Adrenal gland (tissue), 12 donors: ENCODE results near the gene CFAP97. TPM values are rescaled to one million over a fixed set of nuclear protein-coding genes. Genes with fewer than 3 reads are reported as not detected.

Experiments used
- DNase-seq, 7 donors: peaks; one replicate each; pipeline ENCODE4 v3.0.0-alpha.2; 2019 to 2020
- H3K27ac ChIP-seq, 5 donors: fragments of 200-600 bp; sonication (generic) in 4 of 5; 1 replicate in 3 of 5; 2 replicates in 2 of 5; pipeline versions ENCODE4 v1.5.1 to v1.8.0; 2016 to 2020; ENCODE audit warnings: mild to moderate bottlenecking in 1 of 5
- H3K27me3 ChIP-seq: fragments of 200-600 bp; 2 replicates; pipeline ENCODE4 v1.8.0; 2021
- H3K36me3 ChIP-seq, 2 donors: fragments of 200-600 bp; replicated peaks in 1 of 2; 1 replicate in 1 of 2; 2 replicates in 1 of 2; pipeline versions ENCODE4 v1.5.1 to v1.8.0; 2018 to 2022
- H3K4me1 ChIP-seq, 2 donors: fragments of 200-600 bp; replicated peaks in 1 of 2; 1 replicate in 1 of 2; 2 replicates in 1 of 2; pipeline versions ENCODE4 v1.5.1 to v1.8.0; 2018 to 2021
- H3K4me3 ChIP-seq, 4 donors: fragments of 200-600 bp; sonication (generic) in 3 of 4; one replicate each; pipeline ENCODE4 v1.5.1; 2016 to 2018
- H3K9me3 ChIP-seq, 3 donors: fragments of 200-600 bp; sonication (generic) in 1 of 3; replicated peaks in 1 of 3; 1 replicate in 2 of 3; 2 replicates in 1 of 3; pipeline versions ENCODE4 v1.5.1 to v1.8.0; 2016 to 2021
- CTCF ChIP-seq, 6 experiments: fragments of 450-650 bp in 4 of 6; fragments of 200-600 bp in 2 of 6; sonication (generic) in 1 of 6; IDR thresholded peaks; 1 replicate in 5 of 6; 2 replicates in 1 of 6; pipeline versions ENCODE4 v1.5.1 to v1.8.0; 2016 to 2021; ENCODE audit warnings: antibody characterized with exemption in 6 of 6, mild to moderate bottlenecking in 2 of 6, moderate library complexity in 1 of 6
- POLR2A ChIP-seq, 2 donors: fragments of 450-650 bp; IDR thresholded peaks; one replicate each; pipeline ENCODE4 v1.6.1; 2017; ENCODE audit warnings: antibody characterized with exemption in 2 of 2, mild to moderate bottlenecking in 2 of 2, moderate library complexity in 1 of 2
- intact Hi-C, 2 donors: fragments of 100-400 bp; cut with DNase I; formaldehyde crosslinking; loops; one replicate each; pipeline versions ENCODE4 v1.14.1 to v1.15.0; 2022 to 2023
- polyA plus RNA-seq, 3 donors: library from polyadenylated mRNA; stranded (reverse); fragments of 200-250 nt in 2 of 3; fragments of 350-450 nt in 1 of 3; fragmentation: Illumina TruSeq in 1 of 3; extraction: RNeasy Lipid Tissue Mini Kit (QIAGEN cat#74804) in 1 of 3; gene quantifications; one replicate each; pipeline ENCODE4 v1.2.3, GENCODE V29; 2013 to 2014
- total RNA-seq, 9 donors: library from RNA; depleted of rRNA in 4 of 9; stranded (reverse); fragments of >200 nt in 4 of 9; fragments of 120-200 nt in 1 of 9; fragmentation: NEBNext Ultra II Directional in 1 of 9; extraction: Animal tissue kit (Norgen Biotek cat#: 25700) in 1 of 9; gene quantifications; one replicate each; pipeline versions ENCODE4 v1.1.0 to v1.2.4, GENCODE V29; 2013 to 2023
- donor health status: healthy with polysubstance abuse.
- donor health status: Bipolar disorder and iron deficiency.
- donor health status: DM: yes; HTN: yes; CAD: no.
- donor health status: DM: no; HTN: no; CAD: no.
- donor health status: DM: no; HTN: no; CAD: no.
- donor health status: DM: yes; HTN: yes; CAD: no.

CFAP97 gene
- total and polyA plus RNA-seq, 12 donors = 3.9 to 33.3 (median 25.4) TPM

GRCh38 chr4:185109736-185110135 is 94.1 kb downstream of the CFAP97 start:
- H3K4me3 ChIP-seq = no peak overlapping the region
- H3K27me3 ChIP-seq = no peaks in the 10 kb centered on the region
- intact Hi-C loops = no loop called here
- H3K9me3 ChIP-seq = no peaks in the 10 kb centered on the region
- H3K27ac ChIP-seq = no peak overlapping the region
- no peaks in the 10 kb centered on the region for H3K36me3 ChIP-seq
- peaks cover 12 to 22% of the 10 kb centered on the region in 2 donors for H3K4me1 ChIP-seq
- no peak for TF ChIP-seq CTCF (IDR thresholded peaks at IDR 0.05)
- TF ChIP-seq POLR2A (IDR thresholded peaks at IDR 0.05) = no peak
- no peak for DNase-seq

Other genes with a start within 250 kb of the CFAP97 start
- gene HELT, start 185.5 kb downstream of the CFAP97 start, total RNA-seq = not detected
- gene HELT, start 185.5 kb downstream of the CFAP97 start, polyA plus RNA-seq = not detected
- 10 to 100 TPM; 19.9 to 42.1 (median 29.4) TPM for gene SLC25A4, start 60.7 kb downstream of the CFAP97 start, total RNA-seq
- gene SLC25A4, start 60.7 kb downstream of the CFAP97 start, polyA plus RNA-seq = 10 to 100 TPM; 14.0 to 35.7 (median 20.5) TPM
- 10 to 100 TPM in 8 of 9 donors, 1 to 10 TPM in 1; 9.9 to 29.3 (median 16.7) TPM for gene SNX25, start 5.6 kb upstream of the CFAP97 start, total RNA-seq
- 10 to 100 TPM in 1 of 3 donors, 1 to 10 TPM in 2; 4.7 to 11.0 (median 5.9) TPM for gene SNX25, start 5.6 kb upstream of the CFAP97 start, polyA plus RNA-seq
- 1 to 10 TPM in 2 of 9 donors, under 1 TPM in 6, not detected in 1; 0.14 to 1.8 (median 0.77) TPM for gene LRP2BP, start 191.9 kb upstream of the CFAP97 start, total RNA-seq
- gene LRP2BP, start 191.9 kb upstream of the CFAP97 start, polyA plus RNA-seq = 1 to 10 TPM in 2 of 3 donors, under 1 TPM in 1; 0.59 to 1.4 (median 1.1) TPM
- 10 to 100 TPM in 3 of 9 donors, 1 to 10 TPM in 6; 1.9 to 13.0 (median 6.4) TPM for gene ANKRD37, start 192.8 kb upstream of the CFAP97 start, total RNA-seq
- gene ANKRD37, start 192.8 kb upstream of the CFAP97 start, polyA plus RNA-seq = 1 to 10 TPM; 4.6 to 8.2 (median 7.5) TPM
- gene UFSP2, start 222.0 kb upstream of the CFAP97 start, total RNA-seq = 10 to 100 TPM; 19.7 to 56.4 (median 45.3) TPM
- 10 to 100 TPM; 20.9 to 76.4 (median 21.2) TPM for gene UFSP2, start 222.0 kb upstream of the CFAP97 start, polyA plus RNA-seq